Brain microvascular endothelial cell (primary cell): ENCODE results near the gene LAMTOR5.
"Not testable (repeated sequence)": the region's sequence is repeated elsewhere in the genome, so short reads cannot be mapped to it uniquely, and the experiment has no call there.

Source experiments
- DNase-seq: peaks from one replicate; pipeline ENCODE4 v3.0.0-alpha.2; 2020
- H3K27ac ChIP-seq: fragments of 250-450 bp; sonication (Bioruptor Pico); 2 replicates; pipeline ENCODE4 v1.5.1; 2020; ENCODE audit warnings: mild to moderate bottlenecking, moderate library complexity
- H3K27me3 ChIP-seq: fragments of 250-450 bp; sonication (Bioruptor Pico); replicated peaks from 2 replicates; pipeline ENCODE4 v1.5.1; 2020; ENCODE audit warnings: mild to moderate bottlenecking
- H3K36me3 ChIP-seq: fragments of 250-450 bp; sonication (Bioruptor Pico); replicated peaks from 2 replicates; pipeline ENCODE4 v1.5.1; 2020; ENCODE audit warnings: mild to moderate bottlenecking
- H3K4me3 ChIP-seq: 2 replicates; pipeline ENCODE4 v1.5.1; 2011; ENCODE audit warnings: low read depth, mild to moderate bottlenecking, control low read depth, low read length, moderate library complexity
- CTCF ChIP-seq: IDR thresholded peaks from 2 replicates; pipeline ENCODE4 v1.5.1; 2011; ENCODE audit warnings: low read depth, mild to moderate bottlenecking, moderate library complexity, low read length, control low read depth, inconsistent platforms; ENCODE audit errors: missing control alignments
- in situ Hi-C: cut with HindIII; loops from 2 replicates; pipeline ENCODE4 v1.10.0; 2017; ENCODE audit warnings: low sequenced_read_pairs, low pct_ligation_motif_present

The LAMTOR5 gene

GRCh38 chr1:110403805-110404204 is 3.7 kb downstream of the LAMTOR5 start:
- TF ChIP-seq CTCF, result no peak
- DNase-seq, result no peak
- H3K27me3 ChIP-seq, result no peaks in the 10 kb centered on the region
- no peak overlapping the region for H3K27ac ChIP-seq
- H3K4me3 ChIP-seq, result no peak overlapping the region
- peaks cover 47% of the 10 kb centered on the region for H3K36me3 ChIP-seq
- in situ Hi-C loops, result no loop called here

- H3K36me3 ChIP-seq, result peaks cover 18% of the 10 kb centered on the region
- H3K27ac ChIP-seq, H3K4me3 ChIP-seq, in situ Hi-C loops, DNase-seq, H3K27me3 ChIP-seq: not testable (repeated sequence)
Observed at GRCh38 chr1:110396259-110396958, 11.1 kb downstream of the LAMTOR5 start.

- no peak for TF ChIP-seq CTCF
- peak overlapping the region; percentile 62 for H3K27ac ChIP-seq
Observed at GRCh38 chr1:110394493-110394820, 13.0 kb downstream of the LAMTOR5 start.

GRCh38 chr1:110393691-110394492 is 13.6 kb downstream of the LAMTOR5 start:
- H3K4me3 ChIP-seq, result no peak overlapping the region
- TF ChIP-seq CTCF, result no peak
- in situ Hi-C loops, result no loop called here
- peaks cover 2% of the 10 kb centered on the region for H3K36me3 ChIP-seq
- DNase-seq, result peak; percentile 79
- peak overlapping the region; percentile 62 for H3K27ac ChIP-seq
- H3K27me3 ChIP-seq, result no peaks in the 10 kb centered on the region

More at GRCh38 chr1:110394493-110394820, 13.0 kb downstream of the LAMTOR5 start:
- DNase-seq, result no peak
- H3K4me3 ChIP-seq, result no peak overlapping the region
- H3K27me3 ChIP-seq, result no peaks in the 10 kb centered on the region
- in situ Hi-C loops, result no loop called here
- H3K36me3 ChIP-seq, result peaks cover 2% of the 10 kb centered on the region

GRCh38 chr1:110393286-110393685 is 14.2 kb downstream of the LAMTOR5 start:
- H3K27ac ChIP-seq, result peak overlapping the region; percentile 62

More at GRCh38 chr1:110393286-110393685, 14.2 kb downstream of the LAMTOR5 start:
- peaks cover 2% of the 10 kb centered on the region for H3K36me3 ChIP-seq
- no peak overlapping the region for H3K4me3 ChIP-seq
- no peaks in the 10 kb centered on the region for H3K27me3 ChIP-seq
- TF ChIP-seq CTCF, result no peak
- DNase-seq, result no peak
- in situ Hi-C loops, result no loop called here
